Dendritic cell treated with granulocyte-macrophage colony-stimulating factor and Interleukin-4, amounts not matched to agents 40 ng/mL and 50 ng/mL, for 4 days (primary cell): ENCODE data around the gene TNFRSF1A.

Source experiments
- H3K27ac Mint-ChIP-seq: one replicate; pipeline ENCODE4 v1.8.0; 2022; ENCODE audit warnings: mild to moderate bottlenecking, mixed read lengths
- H3K27me3 Mint-ChIP-seq: one replicate; pipeline ENCODE4 v1.8.0; 2022; ENCODE audit warnings: mild to moderate bottlenecking, mixed read lengths
- H3K36me3 Mint-ChIP-seq: one replicate; pipeline ENCODE4 v1.8.0; 2022; ENCODE audit warnings: low read depth, mixed read lengths
- H3K4me1 Mint-ChIP-seq: one replicate; pipeline ENCODE4 v1.8.0; 2022; ENCODE audit warnings: low read depth, mixed read lengths
- H3K4me3 Mint-ChIP-seq: one replicate; pipeline ENCODE4 v1.8.0; 2022; ENCODE audit warnings: mild to moderate bottlenecking, moderate library complexity, mixed read lengths
- H3K9me3 Mint-ChIP-seq: one replicate; pipeline ENCODE4 v1.8.0; 2022; ENCODE audit warnings: mixed read lengths
- intact Hi-C: fragments of 100-400 bp; cut with micrococcal nuclease; formaldehyde crosslinking; loops from one replicate; pipeline ENCODE4 v1.15.0; 2022

TNFRSF1A gene

DNA sequence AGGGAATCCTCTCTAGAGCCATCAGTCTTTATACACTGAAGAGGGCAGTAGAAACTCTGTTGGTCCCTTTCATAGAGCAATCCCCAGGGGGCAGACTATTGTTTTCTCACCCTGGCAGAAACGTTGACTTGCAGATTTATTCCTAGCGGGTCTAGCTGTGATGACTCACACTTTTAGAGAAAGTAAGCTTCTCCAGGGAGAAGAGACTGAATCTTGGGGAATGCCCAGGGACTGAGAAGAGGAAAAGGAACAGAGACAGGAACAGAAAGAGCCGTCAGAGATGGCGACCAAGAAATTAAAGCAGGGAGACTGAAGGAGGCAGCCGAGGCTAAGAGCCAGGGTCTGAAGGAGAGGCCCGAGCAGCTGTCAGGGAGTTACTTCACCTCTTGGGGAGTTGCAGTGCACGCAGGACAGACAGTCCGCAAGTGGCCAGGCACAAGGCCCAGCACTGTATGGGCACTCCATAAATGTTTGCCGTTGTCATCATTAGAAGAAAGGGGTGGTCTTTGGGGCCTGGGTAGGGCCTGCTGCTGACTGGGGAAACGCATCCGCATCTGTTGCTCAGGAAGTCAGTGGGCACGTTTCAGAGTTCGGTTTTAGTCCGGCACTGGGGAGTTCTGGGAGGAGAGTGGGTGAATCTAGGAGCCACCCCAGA lies 18.4 kb downstream of the TNFRSF1A start:
- peak overlapping the region; percentile 91 for H3K27ac Mint-ChIP-seq
- peaks cover 65% of the 10 kb centered on the region for H3K4me1 Mint-ChIP-seq
- H3K9me3 Mint-ChIP-seq, result no peaks in the 10 kb centered on the region
- intact Hi-C loops, result loop anchor here (5.0 kb wide), 1 partner anchor 209 kb away; the partner anchor contains the start of gene GAPDH
- H3K36me3 Mint-ChIP-seq, result peaks cover 18% of the 10 kb centered on the region
- peak overlapping the region; percentile 13 for H3K4me3 Mint-ChIP-seq
- H3K27me3 Mint-ChIP-seq, result peaks cover 19% of the 10 kb centered on the region

GRCh38 chr12:6322969-6323339 lies 18.9 kb downstream of the TNFRSF1A start:
- Mint-ChIP-seq H3K4me1 (peaks cover 65% of the 10 kb centered on the region), H3K36me3 (peaks cover 18% of the 10 kb centered on the region), H3K27ac (peak overlapping the region; percentile 91), H3K9me3 (no peaks in the 10 kb centered on the region), H3K27me3 (peaks cover 25% of the 10 kb centered on the region), H3K4me3 (no peak overlapping the region)
- intact Hi-C loops, result loop anchor here (5.0 kb wide), 1 partner anchor 209 kb away; the partner anchor contains the start of gene GAPDH

- peaks cover 60% of the 10 kb centered on the region for H3K4me1 Mint-ChIP-seq
- no peak overlapping the region for H3K27ac Mint-ChIP-seq
- H3K36me3 Mint-ChIP-seq, result peaks cover 18% of the 10 kb centered on the region
- H3K27me3 Mint-ChIP-seq, result peaks cover 31% of the 10 kb centered on the region
- no peak overlapping the region for H3K4me3 Mint-ChIP-seq
- intact Hi-C loops, result loop anchor here (5.0 kb wide), 1 partner anchor 210 kb away; the partner anchor contains the start of gene GAPDH
- H3K9me3 Mint-ChIP-seq, result no peaks in the 10 kb centered on the region
Measured at GRCh38 chr12:6322352-6322751, 19.5 kb downstream of the TNFRSF1A start.

DNA sequence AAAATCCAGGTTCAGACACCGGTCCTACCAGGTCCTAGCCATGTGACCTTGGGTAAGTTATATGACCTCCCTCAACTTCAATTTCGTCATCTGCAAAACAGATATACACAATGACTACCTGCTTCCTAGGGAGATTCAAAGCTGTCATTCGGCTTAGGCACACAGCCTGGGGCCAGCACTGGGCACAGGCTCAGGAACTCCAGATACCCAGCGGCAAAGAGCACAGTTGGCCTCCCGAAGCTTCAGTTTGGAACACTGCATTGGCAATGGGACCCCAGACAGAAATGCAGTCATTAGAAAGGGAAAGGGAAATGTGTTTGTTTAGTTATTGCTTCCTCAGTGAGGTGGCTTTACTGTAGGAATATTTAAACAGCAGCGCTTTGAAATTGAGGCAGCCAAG lies 20.0 kb downstream of the TNFRSF1A start:
- no peak overlapping the region for H3K27ac Mint-ChIP-seq
- no peaks in the 10 kb centered on the region for H3K9me3 Mint-ChIP-seq
- peaks cover 56% of the 10 kb centered on the region for H3K4me1 Mint-ChIP-seq
- intact Hi-C loops, result loop anchor here (5.0 kb wide), 1 partner anchor 210 kb away; the partner anchor contains the start of gene GAPDH
- H3K4me3 Mint-ChIP-seq, result no peak overlapping the region
- H3K27me3 Mint-ChIP-seq, result peaks cover 34% of the 10 kb centered on the region
- peaks cover 18% of the 10 kb centered on the region for H3K36me3 Mint-ChIP-seq

DNA sequence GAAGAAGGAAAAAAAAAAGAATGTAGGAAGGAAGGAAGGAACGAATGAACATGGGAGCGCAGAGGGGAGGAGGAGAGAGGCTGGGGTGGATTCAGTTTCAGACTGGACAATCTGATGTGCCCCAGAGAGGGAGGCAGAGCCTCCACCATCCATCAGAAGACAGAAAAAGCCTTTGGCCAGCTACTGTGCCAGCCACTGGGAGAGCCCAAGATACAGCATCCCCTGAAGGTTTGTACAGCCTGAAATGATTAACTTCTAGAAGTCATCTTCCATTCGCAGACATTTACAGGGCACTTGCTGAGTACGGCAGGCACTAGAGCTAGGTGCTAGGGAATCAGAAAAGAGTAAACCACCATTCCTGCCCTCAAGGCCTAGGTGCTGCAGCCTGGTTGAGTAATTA lies 22.4 kb downstream of the TNFRSF1A start:
- H3K4me3 Mint-ChIP-seq, result no peak overlapping the region
- H3K27me3 Mint-ChIP-seq, result peaks cover 44% of the 10 kb centered on the region
- H3K27ac Mint-ChIP-seq, result no peak overlapping the region
- H3K4me1 Mint-ChIP-seq, result peaks cover 34% of the 10 kb centered on the region
- H3K36me3 Mint-ChIP-seq, result peaks cover 4% of the 10 kb centered on the region
- intact Hi-C loops, result no loop called here
- H3K9me3 Mint-ChIP-seq, result no peaks in the 10 kb centered on the region

- H3K27ac Mint-ChIP-seq, result peak overlapping the region; percentile 5
- H3K4me1 Mint-ChIP-seq, result peaks cover 24% of the 10 kb centered on the region
- no peak overlapping the region for H3K4me3 Mint-ChIP-seq
- intact Hi-C loops, result no loop called here
- no peaks in the 10 kb centered on the region for H3K36me3 Mint-ChIP-seq
- H3K9me3 Mint-ChIP-seq, result no peaks in the 10 kb centered on the region
- peaks cover 46% of the 10 kb centered on the region for H3K27me3 Mint-ChIP-seq
Measured at GRCh38 chr12:6318440-6318879, 23.4 kb downstream of the TNFRSF1A start.

- no peak overlapping the region for H3K4me3 Mint-ChIP-seq
- peaks cover 20% of the 10 kb centered on the region for H3K4me1 Mint-ChIP-seq
- H3K36me3 Mint-ChIP-seq, result no peaks in the 10 kb centered on the region
- H3K27me3 Mint-ChIP-seq, result peaks cover 49% of the 10 kb centered on the region
- peak overlapping the region; percentile 5 for H3K27ac Mint-ChIP-seq
- intact Hi-C loops, result no loop called here
- no peaks in the 10 kb centered on the region for H3K9me3 Mint-ChIP-seq
Measured at GRCh38 chr12:6317693-6318439, 24.0 kb downstream of the TNFRSF1A start.

DNA sequence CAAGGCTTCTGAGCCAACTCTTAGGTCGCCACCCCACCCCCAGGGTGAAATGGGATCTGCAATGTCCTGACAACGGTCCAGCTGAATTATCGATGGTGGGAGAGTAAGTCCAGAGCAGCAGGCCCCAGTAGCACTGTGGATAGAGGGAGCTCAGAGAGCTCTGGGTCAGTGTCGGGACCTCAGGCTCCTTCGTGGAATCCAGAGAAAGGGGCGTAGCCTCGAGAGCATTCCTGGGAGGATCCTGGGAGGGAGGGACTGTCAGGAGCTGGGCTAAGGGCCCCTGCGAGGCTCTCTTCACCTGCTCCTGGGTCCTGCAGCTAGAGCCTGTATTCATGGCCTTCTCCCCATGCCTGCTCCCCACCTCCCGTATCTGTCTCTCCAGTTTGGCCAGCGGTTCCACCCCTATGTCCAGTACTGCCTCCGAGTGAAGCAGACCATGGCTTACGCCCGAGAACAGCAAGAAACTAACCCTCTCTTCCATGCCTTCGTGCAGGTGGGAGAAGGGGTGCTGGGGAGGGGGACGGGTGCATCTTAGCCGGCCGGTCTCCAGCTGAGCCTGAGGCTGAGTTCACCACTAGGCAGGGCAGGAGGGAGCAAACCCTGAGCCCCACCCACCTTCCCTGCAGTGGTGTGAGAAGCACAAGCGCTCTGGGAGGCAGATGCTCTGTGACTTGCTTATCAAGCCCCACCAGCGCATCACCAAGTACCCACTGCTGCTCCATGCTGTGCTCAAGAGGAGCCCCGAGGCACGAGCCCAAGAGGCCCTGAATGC lies 24.8 kb downstream of the TNFRSF1A start:
- intact Hi-C loops, result no loop called here

DNA sequence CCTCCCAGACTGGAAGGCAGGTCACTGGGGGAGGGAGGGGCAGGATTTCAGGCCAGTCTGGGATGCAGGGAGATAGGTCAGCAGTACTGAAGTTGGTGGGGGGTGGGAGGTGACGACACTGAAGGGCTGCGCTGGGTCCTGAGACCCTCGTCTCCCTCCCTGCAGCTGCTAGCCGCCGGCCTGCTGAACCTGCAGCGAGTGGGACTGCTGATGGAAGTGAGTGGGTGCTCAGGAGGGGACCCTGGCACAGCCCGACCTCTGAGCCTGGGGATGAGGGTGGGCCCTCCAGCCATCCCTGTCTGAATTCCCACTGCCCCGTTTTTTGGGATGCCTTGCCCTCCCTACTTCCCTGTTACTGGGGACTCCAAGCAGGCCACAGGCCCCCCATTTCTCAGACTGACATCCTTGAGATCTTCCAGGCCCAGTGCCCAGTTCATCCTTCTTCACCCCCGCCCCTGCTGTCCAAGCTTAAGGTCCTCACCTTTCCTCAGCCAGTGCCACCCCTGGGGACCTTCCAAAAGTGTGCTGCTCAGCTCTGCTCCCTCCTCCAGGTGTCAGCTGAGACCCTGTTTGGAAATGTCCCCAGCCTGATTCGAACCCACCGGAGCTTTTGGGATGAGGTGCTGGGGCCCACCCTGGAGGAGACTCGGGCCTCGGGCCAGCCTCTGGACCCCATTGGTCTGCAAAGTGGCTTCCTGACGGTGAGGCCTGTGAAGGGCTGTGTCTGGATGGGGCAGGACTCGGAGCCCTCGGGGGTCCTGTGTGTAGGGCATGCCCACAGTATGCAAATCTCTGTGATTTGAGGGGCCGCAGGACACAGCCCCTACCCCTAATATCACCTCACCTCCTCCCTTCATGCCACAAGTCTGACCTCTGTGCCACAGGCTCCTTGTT lies 25.9 kb downstream of the TNFRSF1A start:
- Mint-ChIP-seq H3K27me3 (peaks cover 62% of the 10 kb centered on the region), H3K4me3 (no peak overlapping the region), H3K9me3 (no peaks in the 10 kb centered on the region), H3K4me1 (peaks cover 21% of the 10 kb centered on the region), H3K27ac (no peak overlapping the region), H3K36me3 (no peaks in the 10 kb centered on the region)
- intact Hi-C loops, result no loop called here

More for the DNA sequence above, 24.8 kb downstream of the TNFRSF1A start:
- H3K9me3 Mint-ChIP-seq, result no peaks in the 10 kb centered on the region
- no peaks in the 10 kb centered on the region for H3K36me3 Mint-ChIP-seq
- peaks cover 56% of the 10 kb centered on the region for H3K27me3 Mint-ChIP-seq
- no peak overlapping the region for H3K4me3 Mint-ChIP-seq
- H3K27ac Mint-ChIP-seq, result no peak overlapping the region
- H3K4me1 Mint-ChIP-seq, result peaks cover 21% of the 10 kb centered on the region

DNA sequence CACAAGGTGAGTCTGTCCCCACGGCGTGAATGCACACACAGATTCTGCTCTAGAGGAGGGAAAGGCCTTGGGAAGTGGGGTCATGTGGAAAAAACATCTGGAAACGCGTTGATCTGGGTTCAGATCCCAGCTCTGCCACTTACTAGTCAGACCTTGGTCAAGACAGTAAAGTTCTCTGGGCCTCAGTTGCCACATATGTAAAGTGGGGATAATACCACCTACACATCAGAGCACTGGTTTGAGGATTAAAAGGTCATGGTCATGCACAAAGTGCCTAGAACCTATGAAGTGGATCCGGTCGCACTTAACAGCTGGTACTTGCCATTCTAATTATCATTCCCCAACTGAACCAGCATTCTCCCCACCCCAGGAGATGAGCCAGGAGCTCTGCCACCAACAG lies 26.7 kb downstream of the TNFRSF1A start:
- Mint-ChIP-seq H3K4me3 (no peak overlapping the region), H3K9me3 (no peaks in the 10 kb centered on the region), H3K4me1 (peaks cover 21% of the 10 kb centered on the region), H3K36me3 (no peaks in the 10 kb centered on the region), H3K27me3 (peaks cover 62% of the 10 kb centered on the region), H3K27ac (no peak overlapping the region)
- intact Hi-C loops, result no loop called here

DNA sequence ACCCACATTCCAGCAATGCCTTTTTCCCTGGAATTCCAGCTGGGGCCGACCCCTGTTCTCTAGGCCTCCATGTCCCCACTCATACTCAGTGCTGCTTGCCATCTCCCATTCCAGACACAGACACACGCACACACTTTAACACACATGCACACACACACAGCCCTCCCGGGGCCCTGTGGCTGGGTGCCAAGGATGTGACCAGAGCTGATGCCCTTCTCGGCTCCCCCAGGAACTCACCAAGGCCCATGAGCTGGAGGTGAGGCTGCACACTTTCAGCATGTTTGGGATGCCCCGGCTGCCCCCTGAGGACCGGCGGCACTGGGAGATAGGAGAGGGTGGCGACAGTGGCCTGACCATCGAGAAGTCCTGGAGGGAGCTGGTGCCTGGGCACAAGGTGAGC lies 27.1 kb downstream of the TNFRSF1A start:
- Mint-ChIP-seq H3K9me3 (no peaks in the 10 kb centered on the region), H3K4me3 (no peak overlapping the region), H3K4me1 (peaks cover 21% of the 10 kb centered on the region), H3K36me3 (no peaks in the 10 kb centered on the region), H3K27me3 (peaks cover 63% of the 10 kb centered on the region), H3K27ac (no peak overlapping the region)
- intact Hi-C loops, result no loop called here

DNA sequence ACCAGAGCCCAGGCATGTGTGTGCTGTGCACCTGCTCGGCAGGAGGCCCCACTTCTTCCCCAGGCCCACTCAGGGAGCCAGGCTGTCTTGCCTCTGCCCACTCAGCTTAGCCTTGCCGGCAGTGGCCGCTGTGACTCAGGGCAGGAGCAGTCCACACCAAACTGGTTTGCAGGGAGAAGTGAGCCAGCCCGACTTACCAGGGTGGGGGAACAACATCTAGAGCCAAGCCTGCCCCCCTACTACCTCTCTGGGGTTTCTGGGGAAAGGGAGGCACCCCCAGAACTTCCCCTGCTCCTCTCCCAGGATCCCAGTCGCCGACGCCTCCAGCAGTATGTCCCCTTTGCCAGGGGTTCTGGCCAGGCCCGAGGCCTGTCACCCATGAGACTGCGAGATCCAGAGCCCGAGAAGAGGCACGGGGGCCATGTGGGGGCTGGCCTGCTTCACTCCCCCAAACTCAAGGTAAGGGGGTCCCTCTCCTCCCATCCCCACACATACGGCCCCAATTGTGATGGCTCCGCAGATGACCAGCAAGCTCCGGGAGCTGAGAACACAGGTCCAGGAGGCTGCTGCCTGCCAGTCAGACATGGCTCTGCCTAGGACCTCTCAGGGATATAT lies 28.4 kb downstream of the TNFRSF1A start:
- peaks cover 57% of the 10 kb centered on the region for H3K27me3 Mint-ChIP-seq
- H3K9me3 Mint-ChIP-seq, result no peaks in the 10 kb centered on the region
- peaks cover 18% of the 10 kb centered on the region for H3K4me1 Mint-ChIP-seq
- no peak overlapping the region for H3K27ac Mint-ChIP-seq
- no peak overlapping the region for H3K4me3 Mint-ChIP-seq
- intact Hi-C loops, result no loop called here
- H3K36me3 Mint-ChIP-seq, result no peaks in the 10 kb centered on the region
